MCF 10A (cell line): ENCODE data around the gene RAB40A. TPM values are rescaled to one million over a fixed set of nuclear protein-coding genes. Genes with fewer than 3 reads are reported as not detected.

Experiments
- Bru-seq: library from RNA; stranded (reverse); fragments of 400-500 nt; gene quantifications from one replicate; lab custom pipeline; 2021; lab: Mats Ljungman, UMichigan
- BruChase-seq, 2 experiments: library from RNA; stranded (reverse); fragments of 400-500 nt; gene quantifications; one replicate each; lab custom pipeline; 2021; lab: Mats Ljungman, UMichigan
- BruUV-seq: library from RNA; stranded (reverse); fragments of 400-500 nt; replicated peaks from 2 replicates; lab custom pipeline; 2021; lab: Mats Ljungman, UMichigan
- CTCF ChIA-PET: fragments of 300-600 bp; sonication (Branson Sonifier 250); formaldehyde crosslinking; extraction: SDS; loops from one replicate; lab custom pipeline; 2021; ENCODE audit warnings: antibody characterized with exemption, inconsistent platforms; lab: Yijun Ruan, JAX
- POLR2A ChIA-PET: fragments of 300-600, 350-650 bp; sonication (Branson Sonifier 250); formaldehyde crosslinking; extraction: SDS; loops from one replicate; lab custom pipeline; 2020; ENCODE audit warnings: antibody characterized with exemption, inconsistent platforms; lab: Yijun Ruan, JAX
- DNase-seq: peaks from one replicate; pipeline ENCODE4 v3.0.0-alpha.2; 2018; ENCODE audit not compliant: unreplicated experiment
- H3K27ac Mint-ChIP-seq: one replicate; pipeline ENCODE4 v1.8.0; 2022; ENCODE audit warnings: mild to moderate bottlenecking, low read depth, mixed read lengths; ENCODE audit not compliant: unreplicated experiment
- H3K27me3 Mint-ChIP-seq: one replicate; pipeline ENCODE4 v1.8.0; 2022; ENCODE audit warnings: mixed read lengths; ENCODE audit not compliant: insufficient read depth, unreplicated experiment
- H3K36me3 Mint-ChIP-seq: one replicate; pipeline ENCODE4 v1.8.0; 2022; ENCODE audit warnings: mild to moderate bottlenecking, moderate library complexity, mixed read lengths; ENCODE audit not compliant: insufficient read depth, unreplicated experiment
- H3K4me1 Mint-ChIP-seq: one replicate; pipeline ENCODE4 v1.8.0; 2022; ENCODE audit warnings: mixed read lengths; ENCODE audit not compliant: insufficient read depth, unreplicated experiment
- H3K4me3 Mint-ChIP-seq: one replicate; pipeline ENCODE4 v1.8.0; 2022; ENCODE audit warnings: mild to moderate bottlenecking, moderate library complexity, mixed read lengths; ENCODE audit not compliant: unreplicated experiment
- H3K9me3 Mint-ChIP-seq: one replicate; pipeline ENCODE4 v1.8.0; 2022; ENCODE audit warnings: mixed read lengths; ENCODE audit not compliant: unreplicated experiment
- intact Hi-C: fragments of 100-400 bp; cut with micrococcal nuclease; formaldehyde crosslinking; loops from 2 replicates; pipeline ENCODE4 v1.14.1; 2022
- long read RNA-seq: library from polyadenylated mRNA; stranded (forward); transcript quantifications from one replicate; pipeline ENCODE4 v2.0.0, GENCODE V29; 2022
- total RNA-seq: library from RNA; stranded (reverse); gene quantifications from 2 replicates; pipeline ENCODE4 v1.2.3, GENCODE V29; 2022
- TF ChIP-seq, protein P1 (sequence below): fragments of 200-600 bp; IDR thresholded peaks from one replicate; pipeline ENCODE4 v1.8.0; 2022; ENCODE audit warnings: antibody characterized with exemption, mild to moderate bottlenecking; ENCODE audit not compliant: unreplicated experiment

The RAB40A gene, protein sequence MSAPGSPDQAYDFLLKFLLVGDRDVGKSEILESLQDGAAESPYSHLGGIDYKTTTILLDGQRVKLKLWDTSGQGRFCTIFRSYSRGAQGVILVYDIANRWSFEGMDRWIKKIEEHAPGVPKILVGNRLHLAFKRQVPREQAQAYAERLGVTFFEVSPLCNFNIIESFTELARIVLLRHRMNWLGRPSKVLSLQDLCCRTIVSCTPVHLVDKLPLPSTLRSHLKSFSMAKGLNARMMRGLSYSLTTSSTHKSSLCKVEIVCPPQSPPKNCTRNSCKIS
- 0.17 TPM in 1 of 2 replicates, not detected in the other for total RNA-seq
- percentile 27 among the genes with signal in this experiment for Bru-seq, nascent RNA
- BruChase-seq, experiment 1, labeled RNA remaining after a 6-hour chase = percentile 34 among the genes with signal in this experiment
- BruChase-seq, experiment 2, labeled RNA remaining after a 2-hour chase = percentile 34 among the genes with signal in this experiment
- long read RNA-seq, partial matches to known transcripts = 0 of 1 reads
- long read RNA-seq, other reads (novel, unspliced or antisense) = 1 of 1 reads

DNA sequence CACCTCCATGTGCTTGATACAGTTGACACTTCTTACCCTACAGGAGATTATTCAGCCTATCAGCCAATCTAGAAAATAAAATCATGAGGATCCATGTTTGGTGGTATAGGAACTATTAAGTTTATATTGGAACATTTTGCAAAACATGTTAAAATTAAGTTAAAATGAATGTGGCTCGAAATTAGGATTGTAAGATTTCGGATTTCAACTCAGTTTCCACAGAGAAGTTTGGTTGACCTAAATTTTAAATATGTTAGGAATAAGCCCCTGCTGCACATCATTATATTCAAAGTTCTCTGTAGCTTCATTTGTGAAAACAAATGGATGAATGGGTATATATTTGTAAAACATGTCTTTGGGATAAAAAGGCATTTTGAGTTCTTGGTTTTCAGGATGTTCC, at the start of gene RAB40A:
Gene RAB40A, minus strand, starts transcription at position 101 of the 400 bp plus-strand sequence. CDS start 18,733 bp downstream, outside the sequence.
- Mint-ChIP-seq H3K27ac (no peak within 1 kb of the TSS), H3K36me3 (no peaks in the 10 kb centered on the region)

DNA sequence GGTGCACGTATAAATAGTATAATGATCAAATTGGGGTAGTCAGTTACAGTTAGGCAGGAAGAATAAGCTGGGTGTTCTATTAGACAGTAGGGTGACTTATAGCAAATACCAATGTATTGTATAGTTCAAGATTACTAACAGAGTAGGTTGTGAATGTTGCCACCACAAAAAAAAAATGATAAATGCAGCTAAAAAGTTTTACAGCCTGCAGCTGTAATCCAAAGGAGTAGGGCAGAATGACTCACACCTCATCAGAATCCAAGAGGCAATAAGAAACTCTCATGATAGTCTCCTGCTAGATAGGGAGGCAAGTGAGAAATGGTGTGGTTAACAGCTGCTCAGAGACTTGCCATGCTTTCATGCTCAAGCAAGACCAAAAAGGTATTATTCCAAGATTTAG, 46.5 kb upstream of the RAB40A start:
- H3K4me1 Mint-ChIP-seq = peaks cover 7% of the 10 kb centered on the region
- CTCF ChIA-PET = interaction anchor here (0.6 to 1.0 kb wide), 3 partner anchors 27 to 170 kb away, joined by 4 to 7 read pairs (median 4); no protein-coding TSS in a partner anchor
- H3K9me3 Mint-ChIP-seq = no peaks in the 10 kb centered on the region
- H3K27ac Mint-ChIP-seq = no peak overlapping the region
- H3K36me3 Mint-ChIP-seq = no peaks in the 10 kb centered on the region
- intact Hi-C loops = no loop called here
- TF ChIP-seq, protein P1, sequence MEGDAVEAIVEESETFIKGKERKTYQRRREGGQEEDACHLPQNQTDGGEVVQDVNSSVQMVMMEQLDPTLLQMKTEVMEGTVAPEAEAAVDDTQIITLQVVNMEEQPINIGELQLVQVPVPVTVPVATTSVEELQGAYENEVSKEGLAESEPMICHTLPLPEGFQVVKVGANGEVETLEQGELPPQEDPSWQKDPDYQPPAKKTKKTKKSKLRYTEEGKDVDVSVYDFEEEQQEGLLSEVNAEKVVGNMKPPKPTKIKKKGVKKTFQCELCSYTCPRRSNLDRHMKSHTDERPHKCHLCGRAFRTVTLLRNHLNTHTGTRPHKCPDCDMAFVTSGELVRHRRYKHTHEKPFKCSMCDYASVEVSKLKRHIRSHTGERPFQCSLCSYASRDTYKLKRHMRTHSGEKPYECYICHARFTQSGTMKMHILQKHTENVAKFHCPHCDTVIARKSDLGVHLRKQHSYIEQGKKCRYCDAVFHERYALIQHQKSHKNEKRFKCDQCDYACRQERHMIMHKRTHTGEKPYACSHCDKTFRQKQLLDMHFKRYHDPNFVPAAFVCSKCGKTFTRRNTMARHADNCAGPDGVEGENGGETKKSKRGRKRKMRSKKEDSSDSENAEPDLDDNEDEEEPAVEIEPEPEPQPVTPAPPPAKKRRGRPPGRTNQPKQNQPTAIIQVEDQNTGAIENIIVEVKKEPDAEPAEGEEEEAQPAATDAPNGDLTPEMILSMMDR = no peak
- H3K4me3 Mint-ChIP-seq = no peak overlapping the region
- H3K27me3 Mint-ChIP-seq = peaks cover 23% of the 10 kb centered on the region
- POLR2A ChIA-PET = interaction anchor here (0.6 to 0.9 kb wide), 2 partner anchors 26 to 274 kb away, joined by 4 read pairs; no protein-coding TSS in a partner anchor
- DNase-seq = peak; percentile 25
- no TSS peak for BruUV-seq

More for the DNA sequence above, at the start of gene RAB40A:
- DNase-seq = no peak
- no TSS peak for BruUV-seq
- Mint-ChIP-seq H3K4me3 (no peak within 1 kb of the TSS), H3K4me1 (peaks cover 11% of the 10 kb centered on the region), H3K27me3 (peaks cover 32% of the 10 kb centered on the region), H3K9me3 (no peaks in the 10 kb centered on the region)
- ChIA-PET POLR2A (no interaction called here), CTCF (interaction anchor here (0.7 to 0.9 kb wide), 2 partner anchors 14 to 325 kb away, joined by 3 read pairs; no protein-coding TSS in a partner anchor)
- intact Hi-C loops = no loop called here
- TF ChIP-seq, protein P1 = no peak

DNA sequence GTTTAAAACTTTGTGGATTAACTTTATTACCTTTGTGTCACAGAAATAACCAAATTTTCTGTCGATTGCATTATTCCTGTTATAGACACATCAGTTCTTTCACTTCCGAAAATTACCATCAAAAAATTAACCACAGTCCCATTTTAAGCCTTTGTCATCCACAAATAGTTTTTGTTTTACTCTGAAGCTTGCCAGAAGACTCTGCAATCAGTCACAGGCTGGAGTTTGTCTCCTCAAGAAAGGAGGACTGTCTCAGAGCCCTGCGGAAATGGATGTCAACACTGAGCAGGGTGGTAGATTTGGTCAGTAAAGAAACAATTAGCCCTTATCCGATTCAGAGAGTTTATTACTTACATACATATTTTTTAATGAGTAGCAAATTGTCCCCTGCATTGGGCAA, 45.9 kb upstream of the RAB40A start:
- H3K27ac Mint-ChIP-seq = no peak overlapping the region
- CTCF ChIA-PET = interaction anchor here (0.6 kb wide), 1 partner anchor 171 kb away, joined by 4 read pairs; no protein-coding TSS in a partner anchor
- DNase-seq = no peak
- POLR2A ChIA-PET = interaction anchor here (0.6 to 0.9 kb wide), 2 partner anchors 26 to 275 kb away, joined by 4 read pairs; no protein-coding TSS in a partner anchor
- H3K9me3 Mint-ChIP-seq = no peaks in the 10 kb centered on the region
- H3K4me3 Mint-ChIP-seq = no peak overlapping the region
- BruUV-seq = no TSS peak
- peaks cover 7% of the 10 kb centered on the region for H3K4me1 Mint-ChIP-seq
- TF ChIP-seq, protein P1 = no peak
- peaks cover 29% of the 10 kb centered on the region for H3K27me3 Mint-ChIP-seq
- no peaks in the 10 kb centered on the region for H3K36me3 Mint-ChIP-seq
- intact Hi-C loops = no loop called here

DNA sequence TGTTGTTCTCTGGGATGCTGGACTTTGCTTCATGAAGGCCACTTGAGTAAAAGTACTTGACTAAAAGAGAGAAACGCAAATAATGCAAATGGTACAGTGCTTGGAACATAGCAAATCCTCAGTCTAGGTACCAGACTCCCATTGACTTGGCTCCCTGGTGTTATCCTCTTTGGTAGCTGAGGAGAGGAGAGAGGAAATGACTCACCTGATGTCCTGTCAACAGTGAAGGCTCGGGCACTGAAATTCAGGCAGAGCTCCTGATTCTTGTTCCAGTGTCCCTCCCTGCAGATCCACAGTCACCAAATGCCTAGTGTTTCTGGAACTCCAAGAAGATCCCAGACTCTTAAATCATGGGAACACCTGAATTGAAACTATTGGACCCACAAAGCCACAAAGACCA, 43.5 kb upstream of the RAB40A start:
- Mint-ChIP-seq H3K9me3 (no peaks in the 10 kb centered on the region), H3K4me1 (peaks cover 7% of the 10 kb centered on the region), H3K27me3 (peaks cover 44% of the 10 kb centered on the region), H3K4me3 (no peak overlapping the region), H3K27ac (no peak overlapping the region), H3K36me3 (no peaks in the 10 kb centered on the region)
- ChIA-PET CTCF (no interaction called here), POLR2A (no interaction called here)
- BruUV-seq = no TSS peak
- DNase-seq = peak; percentile 28
- intact Hi-C loops = no loop called here
- TF ChIP-seq, protein P1 = no peak
